Posterior cingulate gyrus (tissue), 11 donors: ENCODE results near the gene CSGALNACT2.
"Not testable (repeated sequence)": the region's sequence is repeated elsewhere in the genome, so short reads cannot be mapped to it uniquely, and the experiment has no call there.

Source experiments
- DNase-seq, 10 donors: peaks; one replicate each; pipeline versions ENCODE4 v3.0.0 to v3.0.0-alpha.2; 2020 to 2021; ENCODE audit warnings: mixed read lengths in 3 of 10
- intact Hi-C: fragments of 100-400 bp; cut with DNase I; formaldehyde crosslinking; loops from one replicate; pipeline ENCODE4 v1.15.1; 2023

Gene CSGALNACT2

DNA sequence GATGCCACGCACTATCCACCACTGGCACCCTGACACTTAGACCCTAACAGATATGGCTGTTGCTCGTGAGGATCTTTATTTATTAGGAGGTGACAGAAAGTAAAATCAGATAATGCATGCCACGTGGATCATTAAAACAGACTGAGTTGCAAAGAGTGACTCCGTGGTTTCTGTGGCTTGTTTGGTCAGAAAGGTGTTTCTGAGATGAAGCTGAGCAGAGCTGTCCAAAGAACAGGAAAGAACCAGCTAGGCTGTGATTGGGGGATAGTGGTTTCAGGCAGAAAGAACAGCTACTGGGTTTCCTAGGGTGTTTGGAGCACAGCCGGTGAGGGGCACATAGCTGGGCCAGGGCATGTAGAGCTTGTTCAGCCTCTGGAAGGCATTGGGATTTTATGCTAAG is 34.4 kb downstream of the CSGALNACT2 start:
- DNase-seq: no peak
- intact Hi-C loops: no loop called here

GRCh38 chr10:43173120-43173519 is 34.9 kb downstream of the CSGALNACT2 start:
- DNase-seq: no peak
- intact Hi-C loops: no loop called here

DNA sequence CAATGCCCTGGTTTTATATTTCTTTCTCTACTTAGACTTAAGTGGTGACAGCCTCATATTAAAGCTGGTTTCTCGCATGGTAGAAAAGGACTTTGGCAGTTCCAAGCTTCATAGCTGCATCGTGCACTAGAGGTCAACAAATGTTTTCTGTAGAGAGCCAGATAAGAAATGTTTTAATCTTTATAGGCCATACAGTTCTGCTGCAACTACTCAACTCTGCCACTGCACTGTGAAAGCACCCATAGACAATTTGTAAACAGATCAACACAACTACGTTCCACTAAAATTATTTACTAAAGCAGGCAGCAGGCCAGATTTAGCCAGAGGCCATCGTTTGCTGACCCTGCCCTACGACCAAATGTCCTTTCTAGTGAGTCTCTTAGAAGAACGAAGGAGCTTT is 36.7 kb downstream of the CSGALNACT2 start:
- intact Hi-C loops: no loop called here
- no peak for DNase-seq

DNA sequence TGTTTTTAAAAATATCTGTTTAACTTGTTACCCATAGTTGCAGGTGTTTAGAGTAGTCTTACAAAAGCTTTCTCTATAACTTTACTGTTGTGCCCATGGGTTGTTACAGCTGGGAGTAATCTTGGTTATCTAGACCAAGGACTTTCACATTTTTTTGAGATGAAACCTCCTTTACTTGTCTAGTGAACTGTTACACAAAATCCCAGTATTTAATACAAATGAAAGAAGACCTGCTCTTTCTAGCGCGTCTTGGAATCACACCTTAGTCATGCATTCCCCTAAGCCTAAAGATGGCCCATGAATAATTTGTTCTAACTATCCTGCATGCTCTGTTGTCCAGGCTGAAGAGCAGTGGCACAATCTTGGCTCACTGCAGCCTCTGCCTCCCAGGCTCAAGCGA is 38.0 kb downstream of the CSGALNACT2 start:
- intact Hi-C loops: no loop called here
- no peak for DNase-seq

DNA sequence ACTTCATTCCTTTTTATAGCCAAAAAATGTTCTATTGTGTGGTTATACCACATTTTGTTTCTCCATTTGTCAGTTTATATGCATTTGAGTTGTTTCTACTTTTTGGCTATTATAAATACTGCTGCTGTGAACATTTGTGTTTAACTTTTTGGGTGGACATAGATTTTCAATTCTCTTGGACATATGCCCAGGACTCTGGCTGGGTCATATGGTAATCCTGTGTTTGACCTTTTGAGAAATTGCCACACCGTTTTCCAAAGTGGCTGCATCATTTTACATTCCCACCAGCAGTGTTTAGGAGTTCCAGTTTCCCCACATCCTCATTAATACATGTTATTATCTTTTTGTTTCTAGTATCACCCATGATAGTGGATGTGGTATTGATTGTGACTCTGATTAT is 39.4 kb downstream of the CSGALNACT2 start:
- DNase-seq: no peak
- intact Hi-C loops: no loop called here

DNA sequence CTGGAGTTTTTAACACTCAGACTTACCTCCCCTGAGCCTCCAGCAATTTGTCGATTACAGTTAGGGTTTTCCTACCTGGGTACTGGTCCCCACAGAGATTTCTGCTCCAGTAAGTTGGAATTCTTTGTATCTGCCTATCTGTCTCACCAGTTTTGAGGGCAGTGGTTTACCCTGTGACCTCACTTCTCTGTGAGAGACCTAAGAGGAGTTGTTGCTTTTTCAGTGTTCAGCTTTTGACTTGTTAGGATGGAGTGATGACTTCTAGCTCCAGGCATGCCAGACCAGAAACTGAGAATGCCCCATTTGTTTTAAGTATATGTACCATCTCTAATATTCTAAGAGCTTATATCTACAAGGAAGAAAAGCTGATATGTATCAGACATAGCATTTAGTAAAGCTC is 42.9 kb downstream of the CSGALNACT2 start:
- intact Hi-C loops: no loop called here
- DNase-seq: no peak

GRCh38 chr10:43183764-43184163 is 45.5 kb downstream of the CSGALNACT2 start:
- intact Hi-C loops, DNase-seq: not testable (repeated sequence)

DNA sequence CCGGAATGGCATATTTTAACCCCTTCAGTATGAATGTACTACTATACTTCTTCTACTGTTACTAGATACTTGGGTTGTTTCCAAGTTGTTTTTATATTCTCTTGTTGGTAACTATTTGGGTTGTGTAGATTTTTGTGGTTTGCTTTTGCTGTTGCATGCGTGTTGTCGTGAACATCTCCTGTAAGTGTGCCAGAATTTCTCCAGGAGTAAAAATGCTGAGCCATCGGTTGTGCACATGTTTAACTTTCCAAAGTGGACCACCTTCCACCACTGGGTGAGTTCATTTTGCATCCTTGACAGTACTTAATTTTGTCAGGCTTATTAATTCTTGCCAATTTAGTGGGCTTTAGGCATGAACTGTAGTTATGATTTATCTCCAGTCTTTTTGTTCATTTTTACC is 47.9 kb downstream of the CSGALNACT2 start:
- DNase-seq: no peak
- intact Hi-C loops: no loop called here

DNA sequence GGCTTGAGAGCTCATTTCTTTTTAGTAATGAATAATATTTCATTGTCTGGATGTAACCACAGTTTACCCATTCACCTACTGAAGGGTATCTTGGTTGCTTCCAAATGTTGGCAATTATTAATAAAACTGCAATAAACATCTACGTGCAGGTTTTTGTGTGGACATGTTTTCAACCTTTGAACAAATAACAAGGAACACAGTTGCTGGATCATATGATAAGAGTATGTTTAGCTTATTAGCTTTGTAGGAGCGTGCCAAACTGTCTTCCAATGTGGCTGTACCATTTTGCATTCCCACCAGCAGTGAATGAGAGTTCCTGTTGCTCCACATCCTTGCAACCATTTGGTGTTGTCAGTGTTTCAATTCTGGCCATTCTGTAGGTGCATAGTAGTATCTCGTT is 49.0 kb downstream of the CSGALNACT2 start:
- DNase-seq: no peak
- intact Hi-C loops: no loop called here

DNA sequence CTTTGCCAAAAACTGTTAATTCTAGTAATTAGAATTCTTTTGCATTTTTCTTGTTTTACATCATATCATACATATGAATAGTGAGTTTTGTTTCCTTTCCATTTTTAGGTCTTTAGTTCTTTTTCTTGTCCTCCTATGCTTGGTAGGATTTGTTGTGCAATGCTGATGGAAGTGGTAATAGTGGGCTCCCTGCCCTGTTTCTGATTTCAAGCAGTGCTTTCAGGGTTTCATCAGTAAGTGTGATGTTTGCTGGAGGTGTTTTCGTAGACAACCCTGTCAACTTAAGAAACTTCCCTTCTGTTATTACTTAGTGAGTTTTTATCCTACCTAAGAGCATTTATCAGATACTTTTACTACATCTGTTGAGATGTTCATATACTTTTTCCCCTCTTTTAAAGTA is 50.5 kb downstream of the CSGALNACT2 start:
- intact Hi-C loops: no loop called here
- DNase-seq: no peak

DNA sequence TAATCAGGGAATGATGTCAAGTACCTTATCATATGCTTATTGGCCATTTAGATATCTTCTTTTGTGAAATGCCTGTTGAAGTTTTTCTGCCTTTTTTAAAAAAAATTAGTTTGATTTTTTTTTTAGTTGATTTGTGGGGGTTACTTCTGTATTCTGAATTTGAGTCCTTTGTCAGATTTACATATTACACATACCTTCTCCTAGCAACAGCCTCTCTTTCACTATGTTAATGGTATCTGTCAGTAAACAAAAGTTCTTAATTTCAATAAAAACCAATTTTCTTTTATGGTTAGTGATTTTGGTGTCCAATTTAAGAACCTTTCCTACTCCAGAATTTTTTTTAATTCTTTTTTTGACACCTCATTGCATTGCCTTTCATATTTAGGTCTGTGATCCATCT is 52.0 kb downstream of the CSGALNACT2 start:
- intact Hi-C loops: no loop called here
- DNase-seq: no peak

GRCh38 chr10:43190775-43191174 is 52.5 kb downstream of the CSGALNACT2 start:
- intact Hi-C loops: no loop called here
- DNase-seq: no peak

- intact Hi-C loops: no loop called here
- DNase-seq: peak in 2 of 10 donors; percentile 52 to 71
These were observed 54.6 kb downstream of the CSGALNACT2 start for GRCh38 chr10:43192884-43193283.

DNA sequence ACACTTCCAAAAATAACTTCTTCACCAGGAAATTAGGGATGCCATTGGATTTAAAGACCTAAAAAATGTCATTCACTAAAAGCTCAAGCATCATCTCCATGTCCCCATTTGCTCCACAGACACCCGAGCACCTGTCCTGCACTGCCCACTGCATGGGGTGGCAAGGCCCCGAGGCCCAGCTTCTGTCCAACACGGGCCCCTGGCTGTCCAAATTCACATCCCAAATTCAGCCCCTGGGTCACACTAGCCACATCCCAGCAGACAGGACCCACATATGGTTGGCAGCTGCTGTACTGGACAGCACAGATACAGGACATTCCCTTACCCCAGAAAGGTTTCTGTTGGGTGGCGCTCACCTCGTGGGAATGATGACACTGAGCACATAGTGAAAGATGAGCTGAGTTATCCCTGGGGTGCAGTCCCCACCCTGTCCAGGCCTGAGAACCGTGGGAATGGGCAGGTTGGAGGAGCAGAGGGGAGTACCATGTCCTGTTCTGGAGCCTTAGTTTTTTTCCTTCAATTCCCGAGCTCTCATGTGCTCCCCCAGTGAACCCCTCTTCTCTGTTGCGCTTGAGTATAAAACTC is 55.3 kb downstream of the CSGALNACT2 start:
- intact Hi-C loops: no loop called here
- DNase-seq: peak in 1 of 10 donors; percentile 72

- intact Hi-C loops: no loop called here
- DNase-seq: peak in 1 of 10 donors; percentile 52
These were observed 56.0 kb downstream of the CSGALNACT2 start for GRCh38 chr10:43194266-43194665.

DNA sequence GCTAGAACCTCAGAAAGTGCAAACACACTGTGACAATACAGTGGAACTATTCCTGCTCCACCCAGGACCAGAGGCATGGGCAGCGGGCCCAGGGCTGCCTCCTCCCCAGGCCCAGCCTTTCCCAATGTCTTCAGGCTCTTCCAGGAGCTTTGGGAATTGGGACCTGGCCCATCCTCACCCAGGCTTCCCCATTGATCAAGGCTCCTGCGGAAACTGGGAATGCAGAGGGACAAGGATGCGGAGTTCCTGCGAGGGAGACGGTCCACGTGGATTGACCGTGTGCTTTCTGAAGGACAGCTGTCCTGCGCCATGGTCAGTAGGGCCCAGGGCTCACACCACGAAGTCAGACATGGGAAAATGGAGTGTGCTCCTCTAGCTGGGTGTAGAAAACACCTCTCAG is 56.6 kb downstream of the CSGALNACT2 start:
- DNase-seq: peak in 2 of 10 donors; percentile 59 to 69

GRCh38 chr10:43195557-43195956 is 57.3 kb downstream of the CSGALNACT2 start:
- intact Hi-C loops: no loop called here
- peak in 2 of 10 donors; percentile 63 to 74 for DNase-seq

More for the DNA sequence above, 56.6 kb downstream of the CSGALNACT2 start:
- intact Hi-C loops: no loop called here

DNA sequence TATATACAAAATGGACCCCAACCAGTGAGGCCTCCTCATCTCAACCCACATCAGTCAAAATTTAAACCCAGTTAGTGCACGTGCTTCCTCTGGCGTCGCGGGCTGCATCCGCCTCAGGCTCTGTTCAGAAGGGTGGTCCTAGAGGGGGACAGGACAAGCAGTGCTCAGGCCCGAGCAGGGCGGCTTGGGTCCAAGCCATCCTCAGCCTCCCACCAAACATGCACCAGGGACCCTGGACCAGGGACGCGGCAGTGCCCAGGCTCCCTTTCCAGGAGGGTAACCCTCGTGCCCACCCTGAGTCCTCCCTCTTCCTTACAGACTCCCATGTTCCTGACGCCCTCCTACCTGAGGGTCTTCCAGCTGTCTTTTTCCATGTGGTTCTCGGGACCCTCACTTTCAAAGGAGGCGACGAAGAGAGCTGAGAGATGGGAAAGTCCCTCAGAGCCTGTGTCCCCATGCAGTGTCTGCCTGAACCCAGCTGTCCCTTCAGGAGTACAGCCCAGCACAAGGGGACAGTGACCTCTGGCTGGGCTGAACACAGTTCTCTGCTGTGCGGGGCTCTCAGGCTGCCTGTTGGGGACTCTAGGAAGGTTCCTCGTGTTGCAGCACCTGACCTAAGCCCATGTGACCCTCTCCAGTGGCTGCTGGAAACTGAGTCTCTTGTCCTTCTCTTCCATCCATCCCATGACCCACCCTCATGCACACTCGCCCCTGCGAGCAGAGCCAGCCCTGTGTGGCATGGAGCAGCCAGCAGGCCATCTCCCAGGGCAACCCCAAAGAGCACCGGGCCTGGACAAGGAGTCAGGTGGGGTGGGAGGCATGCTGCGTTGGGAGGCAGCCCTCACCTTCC is 58.1 kb downstream of the CSGALNACT2 start:
- intact Hi-C loops: no loop called here
- DNase-seq: peak in 4 of 10 donors; percentile 6 to 78 (median 60)

DNA sequence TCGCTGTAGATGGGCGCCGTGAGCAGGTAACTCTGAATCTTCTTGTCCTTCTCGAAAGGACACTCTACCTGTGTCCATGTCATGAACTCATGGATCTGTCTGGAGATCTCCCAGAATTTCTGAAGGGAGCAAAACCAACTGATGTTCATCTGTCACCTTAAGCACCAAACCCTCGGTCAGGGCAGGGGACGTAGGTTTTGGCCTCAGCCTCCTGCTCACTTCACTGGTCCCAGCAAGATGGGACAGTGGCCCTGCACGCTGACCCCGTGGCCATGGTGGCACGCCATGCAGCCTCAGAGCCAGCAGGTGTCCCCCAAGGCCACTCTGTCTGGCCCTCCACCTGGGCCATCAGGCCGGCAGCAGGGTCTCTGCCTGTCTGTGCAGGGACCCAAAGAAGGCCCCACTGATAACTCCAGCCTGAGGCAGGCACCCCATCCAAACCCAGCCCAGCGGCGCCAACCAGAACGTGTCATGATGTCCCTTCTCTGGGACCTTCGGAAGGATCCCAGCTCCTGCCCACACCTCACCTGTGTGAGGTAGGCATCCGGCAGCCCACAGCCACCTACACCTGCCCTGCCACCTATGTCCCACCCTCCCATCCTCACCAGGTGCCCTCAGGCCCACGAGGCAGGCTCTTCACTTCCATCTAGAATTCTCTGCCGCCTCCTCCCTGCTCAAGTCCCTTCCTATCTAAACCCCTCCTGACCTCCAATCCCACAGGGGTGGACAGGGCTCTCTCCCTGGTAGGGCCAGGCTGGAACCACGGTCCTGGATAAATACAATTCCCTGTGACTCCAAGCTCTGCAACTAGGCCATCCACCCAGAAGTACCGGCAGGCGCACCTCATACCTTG is 59.0 kb downstream of the CSGALNACT2 start:
- DNase-seq: peak in 5 of 10 donors; percentile 4 to 67 (median 7)

DNA sequence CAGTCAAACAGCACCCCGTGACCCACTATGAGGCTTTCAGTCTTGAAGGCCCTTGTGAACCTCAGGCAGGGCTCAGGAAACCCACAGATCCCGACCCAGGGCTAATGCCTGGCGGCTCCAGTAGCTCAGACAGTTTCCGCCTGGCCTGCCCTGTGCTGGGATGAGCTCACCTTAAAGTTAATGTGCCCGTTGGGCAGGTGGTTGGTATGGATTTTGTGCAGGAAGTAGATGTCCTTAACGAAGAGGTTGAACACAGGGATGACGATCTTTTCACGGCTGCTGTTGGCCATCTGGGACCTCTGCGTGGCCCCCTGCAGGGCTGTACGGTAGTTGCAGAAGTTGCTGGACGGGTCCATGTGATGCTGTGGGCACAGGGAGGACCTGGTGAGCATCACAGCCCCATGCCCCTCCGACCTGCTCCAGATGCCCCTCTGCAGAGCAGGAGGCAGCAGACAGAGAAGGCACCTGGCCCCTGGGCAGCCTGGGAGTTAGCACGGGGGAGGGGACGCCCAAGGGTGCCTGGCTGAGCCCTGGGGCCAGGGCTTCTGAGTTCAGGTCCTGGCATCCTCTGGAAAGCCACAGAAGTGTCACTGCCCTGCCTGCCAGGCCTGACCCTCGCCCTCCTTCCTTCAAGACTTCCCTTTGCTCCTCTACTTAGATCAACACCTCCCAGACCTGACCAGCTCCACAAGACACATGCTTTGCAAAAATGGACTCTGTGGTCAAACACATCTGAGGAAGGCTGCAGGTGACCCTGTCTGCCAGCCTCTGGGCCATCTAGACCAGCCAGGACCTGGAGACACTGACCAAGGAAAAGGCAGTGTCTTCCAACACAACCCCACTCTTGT is 59.8 kb downstream of the CSGALNACT2 start:
- DNase-seq: peak in 4 of 10 donors; percentile 7 to 80 (median 40)
- intact Hi-C loops: no loop called here

More for the DNA sequence above, 59.0 kb downstream of the CSGALNACT2 start:
- intact Hi-C loops: no loop called here
